Measurements from ENCODE around the gene ELAVL4.

The ELAVL4 gene

DNA sequence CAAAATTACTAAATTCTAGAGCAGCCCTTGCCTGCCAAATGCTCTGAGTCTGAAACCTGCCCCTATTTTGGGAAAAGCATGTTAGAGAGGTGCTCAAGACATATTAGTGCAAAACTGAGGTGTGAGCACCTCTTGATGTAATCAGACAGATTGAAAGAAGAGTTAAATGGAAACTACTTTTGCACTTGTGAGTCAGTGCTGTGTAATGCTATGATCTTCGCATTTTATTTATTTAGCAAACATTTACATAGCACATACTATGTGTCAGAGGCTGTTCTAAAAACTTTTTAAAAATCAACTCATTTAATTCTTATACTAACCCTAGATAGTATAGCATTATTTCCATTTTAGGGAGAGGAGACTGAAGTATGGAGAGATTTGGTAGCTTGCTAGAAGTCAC, 138.1 kb downstream of the ELAVL4 start:
- no peak for DNase-seq (ENCODE audit: low spot score)

DNA sequence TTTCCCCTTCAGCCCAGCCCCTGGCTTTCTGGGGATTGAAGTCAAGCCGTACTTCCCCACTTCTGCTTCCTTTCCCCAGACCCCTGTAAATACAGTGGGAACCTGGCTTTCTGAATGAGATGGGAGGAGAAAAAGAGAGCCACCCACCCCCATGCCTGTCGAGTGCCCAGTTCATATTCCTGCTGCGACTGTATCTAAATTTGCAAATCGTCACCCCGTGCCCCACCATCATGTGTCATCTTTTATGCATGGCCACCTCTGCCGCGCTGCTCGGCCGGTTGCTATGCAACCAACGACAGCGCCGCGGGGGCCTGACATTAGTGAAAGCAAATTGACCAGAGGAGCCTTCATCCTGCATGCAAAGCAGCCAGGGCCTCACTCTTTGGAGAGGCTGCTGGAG, 143.0 kb downstream of the ELAVL4 start:
- no peak for DNase-seq (ENCODE audit: low spot score)
- no peak for FAIRE-seq

More for the DNA sequence above, 138.1 kb downstream of the ELAVL4 start:
- no peak for FAIRE-seq

DNA sequence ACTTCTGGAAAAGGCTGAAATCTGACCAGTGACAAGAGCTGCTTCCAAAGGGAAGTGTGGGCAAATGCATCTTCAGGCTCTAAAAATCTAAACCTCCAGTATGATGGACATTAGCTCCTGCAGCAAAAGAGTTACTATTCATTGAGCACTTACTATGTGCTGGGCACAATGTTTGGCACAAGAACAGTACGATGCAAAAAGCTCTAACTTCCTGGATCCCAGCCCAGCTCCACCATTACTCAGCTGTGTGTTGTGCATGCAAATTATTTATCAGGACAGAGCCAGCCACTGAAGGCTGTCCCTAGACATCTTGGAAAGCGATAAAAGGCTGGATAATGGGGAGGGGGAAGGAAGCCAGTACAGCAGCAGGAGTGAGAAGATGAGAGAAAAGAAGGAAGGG, 143.5 kb downstream of the ELAVL4 start:
- FAIRE-seq (no peak), DNase-seq (ENCODE audit: low spot score) (no peak)
